Stomach (tissue), 4 donors: Measurements from ENCODE around the gene STK38.

ENCODE experiments used
- CTCF ChIP-seq, 7 experiments: fragments of 450-650 bp in 4 of 7; fragments of 200-600 bp in 3 of 7; sonication (generic) in 3 of 7; IDR thresholded peaks; one replicate each; pipeline ENCODE4 v1.5.1; 2016 to 2019; ENCODE audit warnings: antibody characterized with exemption in 7 of 7, control low read depth in 2 of 7, mild to moderate bottlenecking in 1 of 7
- EP300 ChIP-seq: sonication (generic); formaldehyde crosslinking; IDR thresholded peaks from one replicate; pipeline ENCODE4 v1.6.1; 2017; ENCODE audit warnings: antibody characterized with exemption
- POLR2A ChIP-seq, 4 donors: fragments of 450-650 bp; IDR thresholded peaks; one replicate each; pipeline ENCODE4 v1.6.1; 2016; ENCODE audit warnings: antibody characterized with exemption in 4 of 4, control low read depth in 2 of 4, mild to moderate bottlenecking in 1 of 4, moderate library complexity in 1 of 4

GRCh38 chr6:36517408-36517807, 29.9 kb downstream of the STK38 start:
- TF ChIP-seq CTCF (IDR thresholded peaks at IDR 0.05) (no peak), EP300 (no peak), POLR2A (IDR thresholded peaks at IDR 0.05) (no peak)
